Stimulated activated naive CD4-positive, alpha-beta T cell treated with Interleukin-2 at 50 U/mL for 16 hours (primary cell): ENCODE measurements around the gene OR5L1.

ENCODE experiments used
- DNase-seq: peaks from one replicate; lab custom pipeline; 2025; lab: John Stamatoyannopoulos, UW

The OR5L1 gene

GRCh38 chr11:55811067-55811466, at the start of gene OR5L1:
Gene OR5L1, plus strand, starts transcription at chr11:55811367. Its CDS starts 100 bp downstream, at chr11:55811467.
- no peak for DNase-seq

GRCh38 chr11:55773138-55773537, 38.0 kb upstream of the OR5L1 start, which contains the start of gene OR5D13:
Gene OR5D13, plus strand, starts transcription at chr11:55773438. Its CDS starts 0 bp downstream, at chr11:55773438.
- DNase-seq = no peak

GRCh38 chr11:55791606-55792005, 19.6 kb upstream of the OR5L1 start:
- no peak for DNase-seq

- no peak for DNase-seq
Observed at GRCh38 chr11:55793321-55793720, 17.8 kb upstream of the OR5L1 start.

GRCh38 chr11:55795256-55795655, 15.9 kb upstream of the OR5L1 start, which contains the start of gene OR5D14:
Gene OR5D14, plus strand, starts transcription at chr11:55795556. Its CDS starts 0 bp downstream, at chr11:55795556.
- no peak for DNase-seq

GRCh38 chr11:55806248-55806647, 4.9 kb upstream of the OR5L1 start:
- no peak for DNase-seq

- no peak for DNase-seq
Observed at GRCh38 chr11:55819330-55819729, 8.2 kb downstream of the OR5L1 start, which contains the start of gene OR5D18. Gene OR5D18, plus strand, starts transcription at chr11:55819630. Its CDS starts 0 bp downstream, at chr11:55819630.

GRCh38 chr11:55826919-55827318, 15.8 kb downstream of the OR5L1 start, which contains the start of gene OR5L2:
Gene OR5L2, plus strand, starts transcription at chr11:55827219. Its CDS starts 0 bp downstream, at chr11:55827219.
- no peak for DNase-seq

- no peak for DNase-seq
Observed at GRCh38 chr11:55838452-55838851, 27.3 kb downstream of the OR5L1 start, which contains the start of gene OR5D16. Gene OR5D16, plus strand, starts transcription at chr11:55838752. Its CDS starts 0 bp downstream, at chr11:55838752.

- DNase-seq = no peak
Observed at GRCh38 chr11:55847453-55847852, 36.3 kb downstream of the OR5L1 start.

- DNase-seq = no peak
Observed at GRCh38 chr11:55849037-55849436, 37.9 kb downstream of the OR5L1 start.

GRCh38 chr11:55852141-55852540, 41.0 kb downstream of the OR5L1 start:
- DNase-seq = no peak

GRCh38 chr11:55854704-55855103, 43.5 kb downstream of the OR5L1 start:
- no peak for DNase-seq
